IPS-18a (cell line): ENCODE results near the gene KIAA1755.

Experiments
- H3K27ac ChIP-seq: one replicate; pipeline ENCODE4 v1.5.1; 2013; ENCODE audit warnings: low read length
- H3K27me3 ChIP-seq: one replicate; pipeline ENCODE4 v1.6.1; 2013; ENCODE audit warnings: mild to moderate bottlenecking, low read length; ENCODE audit not compliant: control insufficient read depth, insufficient read depth
- H3K36me3 ChIP-seq: one replicate; pipeline ENCODE4 v1.6.1; 2013; ENCODE audit warnings: low read depth, low read length; ENCODE audit not compliant: control insufficient read depth
- H3K4me1 ChIP-seq: one replicate; pipeline ENCODE4 v1.6.1; 2013; ENCODE audit warnings: low read depth, low read length; ENCODE audit not compliant: control insufficient read depth
- H3K4me3 ChIP-seq: one replicate; pipeline ENCODE4 v1.5.1; 2013; ENCODE audit warnings: low read length
- H3K9ac ChIP-seq: one replicate; pipeline ENCODE4 v1.6.1; 2013; ENCODE audit warnings: mild to moderate bottlenecking, low read length, moderate library complexity
- H3K9me3 ChIP-seq: one replicate; pipeline ENCODE4 v1.6.1; 2013; ENCODE audit warnings: low read depth, low read length; ENCODE audit not compliant: control insufficient read depth

Gene KIAA1755

DNA sequence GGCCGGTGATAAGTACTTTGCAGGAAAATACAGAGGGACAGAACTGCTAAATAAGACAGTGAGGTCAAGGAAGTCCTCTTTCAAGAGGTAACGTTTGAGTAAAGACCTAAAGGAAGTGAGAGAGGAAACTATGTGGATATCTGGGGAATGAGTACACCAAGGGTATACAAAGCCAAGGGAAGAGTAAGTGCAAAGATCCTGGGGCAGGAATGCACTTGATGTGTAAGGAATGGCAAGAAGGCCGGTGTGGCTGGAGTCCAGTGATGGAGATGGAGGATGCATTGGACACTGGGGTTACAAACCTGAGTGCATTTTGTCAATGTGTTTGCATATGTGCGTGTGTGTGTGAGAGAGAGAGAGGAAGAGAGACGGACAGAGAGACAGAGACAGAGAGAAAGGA is 63.3 kb downstream of the KIAA1755 start:
- Histone ChIP-seq H3K9ac (no peak overlapping the region), H3K27ac (no peak overlapping the region), H3K36me3 (no peaks in the 10 kb centered on the region), H3K9me3 (no peaks in the 10 kb centered on the region), H3K27me3 (no peaks in the 10 kb centered on the region), H3K4me1 (no peaks in the 10 kb centered on the region), H3K4me3 (no peak overlapping the region)

- no peak overlapping the region for H3K4me3 ChIP-seq
- H3K27me3 ChIP-seq = no peaks in the 10 kb centered on the region
- H3K36me3 ChIP-seq = no peaks in the 10 kb centered on the region
- H3K9ac ChIP-seq = no peak overlapping the region
- no peaks in the 10 kb centered on the region for H3K4me1 ChIP-seq
- H3K9me3 ChIP-seq = no peaks in the 10 kb centered on the region
- no peak overlapping the region for H3K27ac ChIP-seq
These were observed 63.9 kb downstream of the KIAA1755 start for GRCh38 chr20:38196592-38196991.

- Histone ChIP-seq H3K9me3 (no peaks in the 10 kb centered on the region), H3K9ac (no peak overlapping the region), H3K36me3 (no peaks in the 10 kb centered on the region), H3K4me1 (no peaks in the 10 kb centered on the region), H3K27me3 (no peaks in the 10 kb centered on the region), H3K27ac (no peak overlapping the region), H3K4me3 (no peak overlapping the region)
These were observed 64.5 kb downstream of the KIAA1755 start for GRCh38 chr20:38196076-38196475.

- H3K9me3 ChIP-seq = no peaks in the 10 kb centered on the region
- no peak overlapping the region for H3K27ac ChIP-seq
These were observed 65.0 kb downstream of the KIAA1755 start for GRCh38 chr20:38195521-38195920.

GRCh38 chr20:38194971-38195504 is 65.5 kb downstream of the KIAA1755 start:
- H3K27ac ChIP-seq = no peak overlapping the region
- H3K9ac ChIP-seq = no peak overlapping the region
- no peaks in the 10 kb centered on the region for H3K27me3 ChIP-seq
- H3K4me3 ChIP-seq = no peak overlapping the region
- no peaks in the 10 kb centered on the region for H3K4me1 ChIP-seq
- H3K36me3 ChIP-seq = no peaks in the 10 kb centered on the region
- no peaks in the 10 kb centered on the region for H3K9me3 ChIP-seq

More at GRCh38 chr20:38195521-38195920, 65.0 kb downstream of the KIAA1755 start:
- H3K36me3 ChIP-seq = no peaks in the 10 kb centered on the region
- H3K4me1 ChIP-seq = no peaks in the 10 kb centered on the region
- H3K9ac ChIP-seq = no peak overlapping the region
- no peak overlapping the region for H3K4me3 ChIP-seq
- H3K27me3 ChIP-seq = no peaks in the 10 kb centered on the region

DNA sequence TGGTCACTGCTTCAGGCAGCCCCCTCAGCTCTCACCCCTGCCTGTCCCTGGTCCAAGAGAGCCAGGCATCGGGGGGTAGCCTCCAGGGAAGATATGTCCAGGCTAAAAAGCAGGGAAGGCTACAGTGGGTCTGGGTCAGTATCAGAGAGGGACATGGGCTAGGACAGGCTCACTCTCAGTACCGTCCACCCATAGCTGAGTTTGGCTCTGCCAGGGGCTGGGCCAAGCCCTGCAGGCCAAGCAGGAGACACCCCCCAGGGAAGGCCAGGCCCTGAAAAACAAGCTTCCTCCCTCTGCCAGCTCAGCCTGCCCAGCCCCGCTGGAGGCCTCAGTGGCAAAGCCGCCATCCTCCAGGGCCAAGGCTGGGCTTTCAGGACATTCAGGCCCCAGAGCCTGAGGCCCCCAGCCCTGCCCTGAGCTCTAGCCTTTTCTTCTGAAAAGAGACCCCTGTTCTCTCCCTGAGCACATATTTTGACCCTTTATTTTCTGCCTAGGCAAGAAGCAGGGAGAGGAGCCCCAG is 66.9 kb downstream of the KIAA1755 start:
- H3K4me3 ChIP-seq = no peak overlapping the region
- H3K9ac ChIP-seq = no peak overlapping the region
- no peaks in the 10 kb centered on the region for H3K4me1 ChIP-seq
- no peaks in the 10 kb centered on the region for H3K9me3 ChIP-seq
- H3K27ac ChIP-seq = no peak overlapping the region
- H3K36me3 ChIP-seq = no peaks in the 10 kb centered on the region
- H3K27me3 ChIP-seq = no peaks in the 10 kb centered on the region

DNA sequence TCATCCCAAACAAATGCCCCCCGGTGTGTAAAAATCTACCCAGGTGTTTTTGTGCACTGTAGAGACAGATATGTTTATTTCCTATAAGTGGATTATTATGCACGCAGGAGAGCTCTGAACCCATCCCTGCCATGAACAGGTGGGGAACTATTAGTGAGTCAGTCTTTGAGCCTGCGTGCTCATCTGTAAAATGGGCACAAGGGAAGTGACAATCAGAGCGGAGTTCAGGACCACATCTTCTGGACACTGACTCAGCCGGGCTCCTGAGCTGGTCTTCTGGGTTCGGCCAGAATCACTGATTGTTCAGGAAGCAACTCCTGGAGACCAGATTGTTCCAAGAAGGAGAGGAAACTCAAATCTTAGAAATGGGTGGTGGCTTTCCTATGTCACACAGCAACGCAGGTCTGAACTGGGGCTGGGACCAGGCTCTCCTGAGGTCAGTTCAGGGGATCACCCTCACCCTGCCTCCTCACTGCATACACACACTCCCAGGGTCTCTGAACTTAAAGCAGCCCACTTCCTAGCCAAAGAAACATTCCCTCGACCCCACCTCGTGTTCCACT is 68.1 kb downstream of the KIAA1755 start:
- Histone ChIP-seq H3K27me3 (no peaks in the 10 kb centered on the region), H3K4me3 (no peak overlapping the region), H3K9me3 (no peaks in the 10 kb centered on the region), H3K27ac (no peak overlapping the region), H3K9ac (no peak overlapping the region), H3K36me3 (no peaks in the 10 kb centered on the region), H3K4me1 (peaks cover under 1% of the 10 kb centered on the region)

GRCh38 chr20:38191654-38192053 is 68.9 kb downstream of the KIAA1755 start:
- Histone ChIP-seq H3K27me3 (no peaks in the 10 kb centered on the region), H3K27ac (no peak overlapping the region), H3K9ac (no peak overlapping the region), H3K36me3 (no peaks in the 10 kb centered on the region), H3K9me3 (no peaks in the 10 kb centered on the region), H3K4me3 (no peak overlapping the region), H3K4me1 (peaks cover 2% of the 10 kb centered on the region)

DNA sequence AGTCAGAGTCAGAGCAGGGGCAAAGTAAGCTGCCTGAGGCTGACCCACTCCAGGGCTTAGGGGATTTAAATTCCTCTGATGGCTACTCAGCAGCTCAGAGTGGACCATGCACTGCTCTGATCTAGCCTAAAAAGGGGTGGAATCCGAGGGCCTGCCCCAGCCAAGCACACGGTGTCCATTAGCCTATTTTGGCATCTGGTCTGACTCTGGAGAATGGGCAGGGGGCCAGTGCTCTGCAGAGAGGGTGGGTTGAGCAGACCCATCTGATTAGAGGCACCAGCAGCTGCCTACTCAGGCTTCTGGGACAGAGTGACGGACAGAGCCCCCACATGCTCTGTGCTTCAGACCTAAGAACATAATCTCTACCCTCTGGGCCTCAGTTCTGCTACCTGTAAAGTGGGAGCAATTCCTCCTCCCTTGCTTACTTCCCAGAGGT is 69.6 kb downstream of the KIAA1755 start:
- Histone ChIP-seq H3K27me3 (no peaks in the 10 kb centered on the region), H3K9ac (no peak overlapping the region), H3K27ac (no peak overlapping the region), H3K9me3 (no peaks in the 10 kb centered on the region), H3K36me3 (no peaks in the 10 kb centered on the region), H3K4me3 (no peak overlapping the region), H3K4me1 (peaks cover 2% of the 10 kb centered on the region)

DNA sequence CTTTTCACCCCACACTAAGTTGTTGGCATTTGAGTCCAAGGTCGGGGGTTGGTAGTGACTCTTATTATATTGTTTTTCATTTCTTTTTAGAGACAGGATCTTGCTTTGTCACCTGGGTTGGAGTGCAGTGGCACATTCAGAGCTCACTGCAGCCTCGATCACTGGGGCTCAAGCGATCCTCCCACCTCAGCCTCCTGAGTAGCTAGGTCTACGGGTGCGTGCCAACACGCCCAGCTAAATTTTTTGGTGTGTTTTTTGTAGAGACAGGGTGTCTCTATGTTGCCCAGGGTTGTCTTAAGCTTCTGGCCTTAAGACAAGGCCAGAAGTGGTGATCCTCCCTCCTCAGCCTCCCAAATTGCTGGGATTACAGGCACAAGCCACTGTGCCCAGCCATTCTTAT is 70.4 kb downstream of the KIAA1755 start:
- no peaks in the 10 kb centered on the region for H3K27me3 ChIP-seq
- H3K27ac ChIP-seq = no peak overlapping the region
- no peaks in the 10 kb centered on the region for H3K36me3 ChIP-seq
- no peak overlapping the region for H3K4me3 ChIP-seq
- H3K9me3 ChIP-seq = no peaks in the 10 kb centered on the region
- H3K9ac ChIP-seq = no peak overlapping the region
- peaks cover 2% of the 10 kb centered on the region for H3K4me1 ChIP-seq

DNA sequence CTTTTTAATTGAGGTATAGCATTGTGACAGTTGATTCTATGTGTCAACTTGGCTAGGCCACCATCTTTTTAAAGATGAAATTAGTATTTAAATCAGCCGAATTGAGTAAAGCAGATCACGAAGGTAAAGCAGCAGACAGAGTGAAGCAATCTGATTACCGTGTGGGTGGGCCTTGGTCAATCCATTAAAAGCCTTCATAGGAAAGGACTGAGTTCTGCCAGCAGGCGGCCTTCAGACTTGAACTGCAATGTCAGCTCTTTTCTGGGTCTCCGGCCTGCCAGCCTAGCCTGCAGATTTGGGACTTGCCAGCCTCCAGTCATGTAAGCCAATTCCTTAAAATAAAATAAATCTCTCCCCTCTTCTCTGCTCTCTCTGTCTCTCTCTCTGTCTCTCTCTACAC is 73.0 kb downstream of the KIAA1755 start:
- Histone ChIP-seq H3K4me3 (no peak overlapping the region), H3K4me1 (peaks cover 2% of the 10 kb centered on the region), H3K9ac (no peak overlapping the region), H3K27me3 (no peaks in the 10 kb centered on the region), H3K9me3 (no peaks in the 10 kb centered on the region), H3K27ac (no peak overlapping the region), H3K36me3 (no peaks in the 10 kb centered on the region)

GRCh38 chr20:38186788-38187221 is 73.7 kb downstream of the KIAA1755 start:
- Histone ChIP-seq H3K36me3 (no peaks in the 10 kb centered on the region), H3K4me3 (no peak overlapping the region), H3K9me3 (no peaks in the 10 kb centered on the region), H3K27ac (no peak overlapping the region), H3K4me1 (peaks cover 2% of the 10 kb centered on the region), H3K27me3 (no peaks in the 10 kb centered on the region), H3K9ac (no peak overlapping the region)
